ENCODE results near the gene CCDC88C. TPM values are rescaled to one million over a fixed set of nuclear protein-coding genes. Genes with fewer than 3 reads are reported as not detected.

The CCDC88C gene
- total RNA-seq, 2 experiments from 2014 or later = 60.7 to 66.0 TPM

DNA sequence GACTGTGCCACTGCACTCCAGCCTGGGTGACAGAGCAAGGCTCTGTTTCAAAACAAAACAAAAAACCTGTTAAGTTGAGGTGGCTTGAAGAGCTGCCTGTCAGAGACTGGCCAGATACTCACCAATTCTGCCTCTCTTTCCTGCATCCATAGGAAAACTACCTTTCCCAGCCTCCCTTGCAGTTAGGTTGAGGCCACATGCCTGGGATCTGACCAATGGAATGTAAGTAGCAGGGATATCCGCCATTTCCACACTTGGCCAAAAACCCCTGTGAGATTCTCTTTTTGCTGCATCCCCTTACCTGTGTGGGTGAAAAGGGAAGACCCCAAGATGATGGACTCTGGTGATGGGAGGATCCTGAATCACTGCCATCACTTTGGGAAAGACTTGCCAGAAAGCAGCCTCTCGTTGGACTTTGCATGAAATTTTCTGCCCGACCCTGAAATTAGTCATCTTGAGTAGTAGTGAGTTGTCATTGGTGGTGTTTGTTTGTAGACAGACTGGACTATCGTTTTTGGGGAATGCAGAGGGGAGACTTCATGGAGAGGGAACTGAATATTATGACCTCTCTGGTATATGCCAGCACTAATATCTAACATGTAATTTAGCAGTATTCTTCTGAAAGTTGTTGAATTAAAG is 187.1 kb downstream of the CCDC88C start:
- ChIA-PET CTCF (interaction anchor here (0.6 to 5.5 kb wide), 3 partner anchors 11 to 37 kb away, joined by 6 to 91 read pairs (median 8); partner anchors contain the start of gene GPR68), POLR2A (interaction anchor here (4.6 kb wide), 1 partner anchor 13 kb away, joined by 109 read pairs; the partner anchor contains the start of gene GPR68)

DNA sequence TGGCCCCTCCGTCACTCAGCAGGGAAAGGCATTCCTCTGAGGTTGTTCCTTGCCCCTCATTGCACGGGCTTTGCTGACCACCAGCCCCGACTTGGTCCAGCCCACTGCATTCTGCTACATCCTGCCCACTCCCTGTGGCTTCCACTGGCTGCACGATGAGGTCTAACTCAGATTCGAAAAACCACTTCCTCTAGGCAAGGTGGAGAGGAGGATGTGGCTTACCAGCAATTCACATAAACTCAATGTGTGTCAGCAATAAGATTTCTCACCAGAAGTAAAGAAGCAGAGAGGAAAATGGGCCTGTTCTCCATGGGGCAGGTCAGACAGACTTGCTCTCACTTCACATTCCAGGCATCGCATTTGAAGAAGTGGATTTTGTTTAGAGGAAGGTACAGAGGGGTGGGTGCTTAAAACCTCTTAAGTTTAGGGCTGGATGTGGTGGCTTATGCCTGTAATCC is 187.8 kb downstream of the CCDC88C start:
- POLR2A ChIA-PET = interaction anchor here (2.1 to 4.6 kb wide), 2 partner anchors 14 to 23 kb away, joined by 8 to 109 read pairs; partner anchors contain the start of gene GPR68
- CTCF ChIA-PET = interaction anchor here (1.0 to 5.5 kb wide), 3 partner anchors 16 to 57 kb away, joined by 3 to 91 read pairs (median 4); partner anchors contain the start of gene GPR68

DNA sequence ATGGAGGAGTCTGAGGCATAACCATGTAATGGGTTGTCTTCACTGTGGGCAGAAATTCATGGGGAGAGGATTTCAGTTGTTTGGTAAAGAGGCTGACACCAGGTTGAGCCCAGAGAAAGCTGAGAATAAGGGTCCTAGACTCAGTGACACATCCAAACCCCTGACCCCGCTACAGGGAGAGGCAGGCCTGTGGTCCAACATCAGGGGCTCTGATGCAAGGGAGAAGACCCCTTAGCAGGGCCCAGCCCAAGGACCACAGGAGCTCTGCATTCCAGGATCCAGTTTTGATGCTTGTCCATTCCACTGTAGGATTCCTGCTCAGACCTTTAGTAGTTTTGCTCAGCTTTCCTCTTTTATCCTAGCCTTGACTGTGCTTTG is 188.6 kb downstream of the CCDC88C start:
- ChIA-PET POLR2A (interaction anchor here (1.6 to 4.6 kb wide), 4 partner anchors 15 to 169 kb away, joined by 4 to 109 read pairs (median 12); partner anchors contain the start of genes GPR68 and RPS6KA5), CTCF (interaction anchor here (1.0 to 5.5 kb wide), 3 partner anchors 17 to 56 kb away, joined by 3 to 91 read pairs (median 4); partner anchors contain the start of gene GPR68)

DNA sequence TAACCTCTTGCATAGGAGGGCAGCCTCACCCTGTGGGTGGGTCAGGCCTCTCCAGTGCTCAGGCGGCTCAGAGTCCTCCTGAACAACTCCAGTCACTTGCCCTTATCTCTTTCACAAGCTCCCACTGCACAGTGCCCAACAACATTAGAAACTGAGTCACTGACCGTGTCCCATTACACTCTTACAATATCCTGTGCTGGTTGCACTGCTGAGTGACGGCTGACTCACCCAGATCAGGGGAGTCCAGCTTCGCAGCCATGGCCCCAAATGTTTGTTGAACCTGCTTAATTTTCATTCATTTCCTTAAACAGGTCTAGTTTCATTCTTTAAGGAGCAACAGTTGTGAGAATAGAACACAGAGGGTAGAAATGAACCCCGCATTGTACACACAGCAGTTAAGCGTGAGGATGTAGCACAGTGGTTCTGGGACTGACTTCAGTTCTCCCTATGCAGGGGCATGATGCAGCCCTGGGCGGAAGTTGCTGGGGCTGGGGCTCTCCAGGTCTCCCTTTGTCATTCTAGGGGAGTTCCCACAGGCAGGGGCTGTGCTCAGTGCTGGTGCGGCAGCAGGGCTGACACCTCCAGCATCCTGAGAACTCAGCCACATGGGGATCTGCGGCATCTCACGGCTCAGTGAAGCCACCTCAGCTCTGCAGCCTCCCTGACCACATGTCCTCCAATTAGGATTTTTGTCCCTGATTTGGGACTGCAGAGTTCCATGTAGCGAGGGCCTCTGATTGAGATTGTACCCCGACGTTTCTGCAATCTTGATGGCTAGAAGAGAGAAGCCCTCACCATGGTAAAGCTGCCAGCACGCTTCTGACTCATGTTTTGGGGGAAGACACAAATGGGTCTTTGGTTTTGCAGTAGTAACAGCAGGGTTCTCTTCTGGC is 189.3 kb downstream of the CCDC88C start:
- CTCF ChIA-PET = interaction anchor here (1.0 to 5.5 kb wide), 6 partner anchors 18 to 55 kb away, joined by 3 to 91 read pairs (median 4); partner anchors contain the start of gene GPR68
- POLR2A ChIA-PET = interaction anchor here (1.0 to 4.6 kb wide), 7 partner anchors 15 to 168 kb away, joined by 3 to 109 read pairs (median 4); partner anchors contain the start of genes DGLUCY, GPR68 and RPS6KA5

DNA sequence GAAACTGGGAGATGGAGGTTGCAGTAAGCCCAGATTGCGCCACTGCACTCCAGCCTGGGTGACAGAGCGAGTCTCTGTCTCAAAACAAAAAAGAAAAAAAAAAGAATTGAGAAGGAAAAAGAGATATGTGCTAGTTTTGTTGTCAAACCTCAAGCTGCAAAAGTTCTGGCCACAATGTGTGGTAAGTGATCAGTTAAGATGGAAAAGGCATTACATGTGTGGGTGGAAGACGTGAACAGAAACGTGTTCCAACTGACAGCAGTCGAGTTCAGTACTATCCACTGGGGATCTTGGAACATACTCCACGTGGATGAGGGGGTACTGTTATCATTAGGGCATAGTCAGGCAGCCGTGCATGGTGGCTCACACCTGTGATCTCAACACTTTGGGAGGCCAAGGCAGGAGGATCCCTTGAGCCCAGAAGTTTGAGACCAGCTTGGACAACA is 190.4 kb downstream of the CCDC88C start:
- ChIA-PET POLR2A (interaction anchor here (1.2 to 4.6 kb wide), 3 partner anchors 16 to 33 kb away, joined by 3 to 109 read pairs (median 15); partner anchors contain the start of gene GPR68), CTCF (interaction anchor here (0.5 to 5.5 kb wide), 6 partner anchors 19 to 150 kb away, joined by 3 to 91 read pairs (median 3); partner anchors contain the start of gene GPR68)

DNA sequence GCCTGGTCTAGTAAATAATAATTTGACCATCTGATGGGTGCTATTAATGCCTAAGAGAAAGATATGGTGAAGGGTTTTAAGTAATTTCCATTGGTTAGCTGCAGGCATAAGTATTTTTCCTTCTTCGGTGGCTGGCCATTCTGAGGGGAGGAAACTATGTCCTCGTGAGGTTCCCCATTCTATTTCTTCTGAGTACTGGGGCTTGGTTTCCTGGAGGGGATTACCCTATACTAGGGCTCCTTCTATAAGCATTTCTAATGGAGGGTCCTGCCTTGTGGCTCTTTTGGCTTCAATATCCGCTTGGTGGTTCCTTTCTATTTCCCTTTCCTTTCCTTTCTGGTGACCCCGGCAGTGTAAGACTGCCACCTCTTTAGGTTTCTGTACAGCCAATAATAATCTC is 191.3 kb downstream of the CCDC88C start:
- POLR2A ChIA-PET = interaction anchor here (4.6 kb wide), 1 partner anchor 17 kb away, joined by 109 read pairs; the partner anchor contains the start of gene GPR68

DNA sequence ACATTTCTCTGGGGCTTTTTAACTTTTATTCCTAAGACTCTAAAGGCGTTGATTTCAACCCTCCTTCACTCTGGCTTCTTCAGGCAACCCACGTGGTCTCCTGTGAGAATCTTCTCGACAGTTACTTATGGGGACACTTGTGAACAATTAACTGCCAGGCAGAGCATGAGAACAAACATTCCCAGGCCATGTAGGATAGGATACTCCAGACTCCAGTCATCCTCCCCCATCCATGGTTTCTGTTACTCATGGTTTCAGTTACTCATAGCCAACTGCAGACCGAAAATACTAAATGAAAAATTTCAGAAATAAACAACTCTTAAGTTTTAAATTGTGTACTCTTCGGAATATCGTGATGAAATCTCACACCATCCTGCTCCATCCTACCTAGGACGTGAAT is 192.6 kb downstream of the CCDC88C start:
- ChIA-PET POLR2A (interaction anchor here (0.7 kb wide), 1 partner anchor 25 kb away, joined by 3 read pairs; no protein-coding TSS in a partner anchor), CTCF (no interaction called here)

More for the DNA sequence above, 191.3 kb downstream of the CCDC88C start:
- CTCF ChIA-PET = interaction anchor here (1.3 to 5.5 kb wide), 2 partner anchors 20 to 49 kb away, joined by 3 to 91 read pairs; partner anchors contain the start of gene GPR68

DNA sequence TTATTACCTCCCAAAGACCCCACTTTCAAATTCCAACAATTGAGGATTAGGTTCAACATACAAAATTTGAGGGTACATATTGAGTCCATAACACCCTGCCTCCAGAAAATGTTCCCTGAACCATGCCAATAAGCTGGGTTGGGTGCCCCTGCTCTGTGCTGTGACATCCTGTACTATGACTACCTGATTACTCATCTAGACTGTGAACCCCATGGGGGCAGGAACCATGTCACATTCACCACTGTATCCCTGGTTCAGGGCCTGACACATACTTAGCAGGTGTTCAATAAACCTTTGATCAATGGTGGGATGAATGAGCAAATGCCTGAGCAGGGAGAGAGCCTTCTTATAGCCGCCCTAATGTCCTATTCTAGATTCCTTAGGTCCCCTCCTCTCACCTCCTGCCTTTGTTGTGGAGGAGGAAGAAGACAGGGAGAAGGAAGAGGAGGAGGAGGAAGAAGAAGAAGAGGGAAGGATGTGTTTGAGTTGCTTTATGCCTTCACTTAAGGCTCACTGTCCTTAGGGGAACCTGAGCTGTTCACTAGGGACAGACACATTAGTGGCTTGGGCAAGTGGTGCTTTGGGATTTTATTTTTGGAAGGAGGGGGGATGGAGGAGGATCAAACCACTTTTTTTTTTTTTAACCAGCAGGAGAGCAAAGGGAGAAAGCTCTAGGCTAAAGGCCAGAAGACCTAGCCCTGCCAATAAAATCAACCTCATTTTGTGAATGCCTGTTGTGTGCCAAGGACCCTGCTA is 194.4 kb downstream of the CCDC88C start:
- ChIA-PET CTCF (interaction anchor here (1.2 kb wide), 1 partner anchor 46 kb away, joined by 4 read pairs; no protein-coding TSS in a partner anchor), POLR2A (interaction anchor here (1.0 to 1.3 kb wide), 2 partner anchors 20 to 29 kb away, joined by 3 read pairs; no protein-coding TSS in a partner anchor)

Other genes starting within 250 kb of the CCDC88C start
- 1 to 10 TPM; 7.2 to 7.8 TPM for gene GPR68, start 173.1 kb downstream of the CCDC88C start, total RNA-seq
- gene PPP4R3A, start 92.5 kb upstream of the CCDC88C start, total RNA-seq = 100 to 1,000 TPM; 127 to 136 TPM